ENCODE measurements around the gene LIF. TPM values are rescaled to one million over a fixed set of nuclear protein-coding genes. Genes with fewer than 3 reads are reported as not detected.

Gene LIF
- polyA plus RNA-seq, 2 of the 4 experiments (the other 2 are of a cell fraction): 40.7 to 54.5 TPM

- 80% methylated on average over 6 of the region's 6 CpGs for WGBS (ENCODE audit: missing lambda C conversion rate)
- H3K4me1 ChIP-seq: peaks cover 94% of the 10 kb centered on the region
- POLR2A ChIA-PET: interaction anchor here (1.0 to 5.2 kb wide), 3 partner anchors 13 to 26 kb away, joined by 8 to 47 read pairs (median 14); no protein-coding TSS in a partner anchor
- DNase-seq (ENCODE audit: low read depth in 1 of 2, low spot score in 1 of 2) (no peak), FAIRE-seq (no peak), ATAC-seq (no peak)
- H3K4me2 ChIP-seq: peak overlapping the region; percentile 61
- H3K9me3 ChIP-seq: no peaks in the 10 kb centered on the region
- H3K27ac ChIP-seq: peak overlapping the region; percentile 95 to 100
- TF ChIP-seq BHLHE40 (IDR thresholded peaks at IDR 0.05; ENCODE audit: low read depth, low read length): no peak
- TF ChIP-seq, protein P1, sequence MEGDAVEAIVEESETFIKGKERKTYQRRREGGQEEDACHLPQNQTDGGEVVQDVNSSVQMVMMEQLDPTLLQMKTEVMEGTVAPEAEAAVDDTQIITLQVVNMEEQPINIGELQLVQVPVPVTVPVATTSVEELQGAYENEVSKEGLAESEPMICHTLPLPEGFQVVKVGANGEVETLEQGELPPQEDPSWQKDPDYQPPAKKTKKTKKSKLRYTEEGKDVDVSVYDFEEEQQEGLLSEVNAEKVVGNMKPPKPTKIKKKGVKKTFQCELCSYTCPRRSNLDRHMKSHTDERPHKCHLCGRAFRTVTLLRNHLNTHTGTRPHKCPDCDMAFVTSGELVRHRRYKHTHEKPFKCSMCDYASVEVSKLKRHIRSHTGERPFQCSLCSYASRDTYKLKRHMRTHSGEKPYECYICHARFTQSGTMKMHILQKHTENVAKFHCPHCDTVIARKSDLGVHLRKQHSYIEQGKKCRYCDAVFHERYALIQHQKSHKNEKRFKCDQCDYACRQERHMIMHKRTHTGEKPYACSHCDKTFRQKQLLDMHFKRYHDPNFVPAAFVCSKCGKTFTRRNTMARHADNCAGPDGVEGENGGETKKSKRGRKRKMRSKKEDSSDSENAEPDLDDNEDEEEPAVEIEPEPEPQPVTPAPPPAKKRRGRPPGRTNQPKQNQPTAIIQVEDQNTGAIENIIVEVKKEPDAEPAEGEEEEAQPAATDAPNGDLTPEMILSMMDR (IDR thresholded peaks at IDR 0.05): no peak
- TF ChIP-seq CBX2 (IDR thresholded peaks at IDR 0.05; ENCODE audit: borderline replicate concordance, low read depth): no peak
- no peak for TF ChIP-seq KDM5A (IDR thresholded peaks at IDR 0.05)
- TF ChIP-seq PBX3 (IDR thresholded peaks at IDR 0.05): no peak
- TF ChIP-seq POLR2A (IDR thresholded peaks at IDR 0.05; ENCODE audit: low read length): no peak
- no peak for TF ChIP-seq BCL3 (IDR thresholded peaks at IDR 0.05)
- no peak for TF ChIP-seq EP300 (IDR thresholded peaks at IDR 0.05)
- TF ChIP-seq ZSCAN20 (CRISPR knock-in tag; IDR thresholded peaks at IDR 0.05): no peak
- TF ChIP-seq EHMT2 (IDR thresholded peaks at IDR 0.05; ENCODE audit: low read depth): no peak
- no peak for TF ChIP-seq ZNF302 (CRISPR knock-in tag; IDR thresholded peaks at IDR 0.05)
- H3K4me3 ChIP-seq: no peak overlapping the region
- CTCF ChIA-PET: interaction anchor here (1.0 to 2.7 kb wide), 4 partner anchors 44 to 121 kb away, joined by 3 to 18 read pairs (median 4); no protein-coding TSS in a partner anchor
These were observed 36.9 kb downstream of the LIF start for GRCh38 chr22:30209642-30210041.

- H3K9me3 ChIP-seq: no peaks in the 10 kb centered on the region
- H3K27ac ChIP-seq: peak overlapping the region; percentile 95 to 100
- DNase-seq (ENCODE audit: low read depth in 1 of 2, low spot score in 1 of 2): peak in 1 of 2 experiments; percentile 71
- no peak for FAIRE-seq
- peak overlapping the region; percentile 69; the same call in 2 of the 3 replicates for H3K4me2 ChIP-seq
- no peak for ATAC-seq
- peaks cover 94% of the 10 kb centered on the region for H3K4me1 ChIP-seq
- ChIA-PET POLR2A (interaction anchor here (1.8 to 5.2 kb wide), 2 partner anchors 12 to 27 kb away, joined by 8 to 47 read pairs; no protein-coding TSS in a partner anchor), CTCF (interaction anchor here (1.1 to 2.8 kb wide), 5 partner anchors 18 to 101 kb away, joined by 3 to 18 read pairs (median 4); no protein-coding TSS in a partner anchor)
- WGBS (ENCODE audit: missing lambda C conversion rate): 57% methylated on average over 25 of the region's 26 CpGs
- H3K4me3 ChIP-seq: no peak overlapping the region
- TF ChIP-seq ZSCAN20 (CRISPR knock-in tag; IDR thresholded peaks at IDR 0.05) (peak; percentile 93), RAD21 (conservative IDR thresholded peaks at IDR 0.05 in 1 of 2, IDR thresholded peaks at IDR 0.05 in 1 of 2) (no peak), MYC (IDR thresholded peaks at IDR 0.05; ENCODE audit: borderline replicate concordance, low read length) (0 out of 2 replicates have a peak, but pooled peaks have one; percentile 44), JUNB (IDR thresholded peaks at IDR 0.05) (no peak), TP53 (CRISPR knock-in tag; IDR thresholded peaks at IDR 0.05) (peak; percentile 70), CHD4 (IDR thresholded peaks at IDR 0.05; ENCODE audit: borderline replicate concordance) (no peak), HOXA7 (CRISPR knock-in tag; IDR thresholded peaks at IDR 0.05) (0 out of 2 replicates have a peak, but pooled peaks have one; percentile 43), HEYL (CRISPR knock-in tag; IDR thresholded peaks at IDR 0.05) (peak; percentile 84), PBX3 (IDR thresholded peaks at IDR 0.05) (no peak), MAZ (IDR thresholded peaks at IDR 0.05; ENCODE audit: borderline replicate concordance, low read depth, low read length) (no peak), GATA3 (IDR thresholded peaks at IDR 0.05; ENCODE audit: borderline replicate concordance) (no peak), SMC3 (IDR thresholded peaks at IDR 0.05) (no peak), ESRRA (IDR thresholded peaks at IDR 0.05; ENCODE audit: borderline replicate concordance, low read length) (no peak), HES2 (IDR thresholded peaks at IDR 0.05) (no peak), KDM5A (IDR thresholded peaks at IDR 0.05) (no peak), CBX2 (IDR thresholded peaks at IDR 0.05; ENCODE audit: borderline replicate concordance, low read depth) (no peak)
- TF ChIP-seq, protein P2, sequence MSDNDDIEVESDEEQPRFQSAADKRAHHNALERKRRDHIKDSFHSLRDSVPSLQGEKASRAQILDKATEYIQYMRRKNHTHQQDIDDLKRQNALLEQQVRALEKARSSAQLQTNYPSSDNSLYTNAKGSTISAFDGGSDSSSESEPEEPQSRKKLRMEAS (IDR thresholded peaks at IDR 0.05): peak; percentile 94
- TF ChIP-seq, protein P1 (IDR thresholded peaks at IDR 0.05): no peak
These were observed 37.6 kb downstream of the LIF start for GRCh38 chr22:30208631-30209603.

All from A549 (cell line).